Measurements from ENCODE around the gene HSP90AB1. TPM values are rescaled to one million over a fixed set of nuclear protein-coding genes. Genes with fewer than 3 reads are reported as not detected.

HSP90AB1 gene
- total and polyA plus RNA-seq, 2 of the 8 experiments (the other 6 are each of a cell fraction or from before 2014, with no cell fraction given): 1,564 to 2,297 TPM

DNA sequence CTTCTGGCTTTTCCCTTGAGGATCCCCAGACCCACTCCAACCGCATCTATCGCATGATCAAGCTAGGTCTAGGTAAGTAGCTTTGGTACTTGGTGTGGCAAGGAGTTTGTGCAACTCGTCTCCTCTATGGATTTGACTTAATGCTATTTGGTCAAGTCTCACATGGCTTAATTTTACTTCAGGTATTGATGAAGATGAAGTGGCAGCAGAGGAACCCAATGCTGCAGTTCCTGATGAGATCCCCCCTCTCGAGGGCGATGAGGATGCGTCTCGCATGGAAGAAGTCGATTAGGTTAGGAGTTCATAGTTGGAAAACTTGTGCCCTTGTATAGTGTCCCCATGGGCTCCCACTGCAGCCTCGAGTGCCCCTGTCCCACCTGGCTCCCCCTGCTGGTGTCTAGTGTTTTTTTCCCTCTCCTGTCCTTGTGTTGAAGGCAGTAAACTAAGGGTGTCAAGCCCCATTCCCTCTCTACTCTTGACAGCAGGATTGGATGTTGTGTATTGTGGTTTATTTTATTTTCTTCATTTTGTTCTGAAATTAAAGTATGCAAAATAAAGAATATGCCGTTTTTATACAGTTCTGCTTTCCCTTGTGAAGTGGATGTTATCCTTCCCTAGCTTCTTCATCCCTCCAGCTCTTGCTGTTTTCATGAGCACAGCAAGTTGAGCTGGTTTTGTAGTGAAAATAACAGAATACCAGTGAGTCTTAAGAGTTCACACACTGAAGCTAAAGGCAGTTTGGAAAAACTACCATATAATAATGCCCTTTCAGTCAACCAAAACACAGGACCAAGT is 6.6 kb downstream of the HSP90AB1 start (continued):
- TF ChIP-seq, protein P1, sequence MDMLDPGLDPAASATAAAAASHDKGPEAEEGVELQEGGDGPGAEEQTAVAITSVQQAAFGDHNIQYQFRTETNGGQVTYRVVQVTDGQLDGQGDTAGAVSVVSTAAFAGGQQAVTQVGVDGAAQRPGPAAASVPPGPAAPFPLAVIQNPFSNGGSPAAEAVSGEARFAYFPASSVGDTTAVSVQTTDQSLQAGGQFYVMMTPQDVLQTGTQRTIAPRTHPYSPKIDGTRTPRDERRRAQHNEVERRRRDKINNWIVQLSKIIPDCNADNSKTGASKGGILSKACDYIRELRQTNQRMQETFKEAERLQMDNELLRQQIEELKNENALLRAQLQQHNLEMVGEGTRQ (IDR thresholded peaks at IDR 0.05; ENCODE audit: low read length): no peak
- TF ChIP-seq BACH1 (IDR thresholded peaks at IDR 0.05; ENCODE audit: low read length) (no peak), CHD2 (IDR thresholded peaks at IDR 0.05; ENCODE audit: low read length) (no peak), TAF1 (IDR thresholded peaks at IDR 0.05; ENCODE audit: low read depth, low read length) (no peak), CHD1 (IDR thresholded peaks at IDR 0.05; ENCODE audit: low read depth, low read length) (no peak), RAD21 (IDR thresholded peaks at IDR 0.05 in 1 of 2, conservative IDR thresholded peaks at IDR 0.05 in 1 of 2; ENCODE audit: low read depth in 2 of 2, low read length in 2 of 2) (peak; percentile 19 to 27; a peak in 3 of 4 replicates), KDM1A (IDR thresholded peaks at IDR 0.05; ENCODE audit: borderline replicate concordance, low read length) (no peak), SP4 (IDR thresholded peaks at IDR 0.05; ENCODE audit: low read length) (no peak)
